Bronchial epithelial cell (primary cell): ENCODE data around the gene SMOC1. TPM values are rescaled to one million over a fixed set of nuclear protein-coding genes. Genes with fewer than 3 reads are reported as not detected.

Experiments
- DNase-seq: peaks from one replicate; pipeline ENCODE4 v3.0.0-alpha.2; 2010; ENCODE audit warnings: low read depth
- FAIRE-seq: peaks from 2 replicates; lab custom pipeline; 2011; peaks lifted over from hg19 to GRCh38; lab: Jason Lieb, UNC
- H3K27me3 ChIP-seq: 2 replicates; pipeline ENCODE4 v1.5.1; 2011; ENCODE audit warnings: low read length; ENCODE audit not compliant: control insufficient read depth, insufficient read depth
- H3K36me3 ChIP-seq: 2 replicates; pipeline ENCODE4 v1.5.1; 2011; ENCODE audit warnings: low read length; ENCODE audit not compliant: control insufficient read depth, insufficient read depth
- H3K4me3 ChIP-seq: 2 replicates; pipeline ENCODE4 v1.5.1; 2011; ENCODE audit warnings: mild to moderate bottlenecking, low read depth, low read length, control low read depth
- CTCF ChIP-seq: IDR thresholded peaks from 2 replicates; pipeline ENCODE4 v1.5.1; 2011; ENCODE audit warnings: mild to moderate bottlenecking, moderate library complexity, low read length, control low read depth, inconsistent platforms; ENCODE audit not compliant: insufficient read depth, severe bottlenecking
- total RNA-seq: library from RNA; depleted of rRNA; stranded (reverse); fragments of >200 nt; gene quantifications from 2 replicates; pipeline ENCODE4 v1.2.1, GENCODE V29; 2014

Gene SMOC1
- total RNA-seq, 1 donor from 2014 or later: 16.3 TPM

- Histone ChIP-seq H3K27me3 (no peaks in the 10 kb centered on the region), H3K4me3 (no peak overlapping the region), H3K36me3 (no peaks in the 10 kb centered on the region)
- DNase-seq (no peak), FAIRE-seq (peak; percentile 18)
- no peak for TF ChIP-seq CTCF
These were observed 150.3 kb downstream of the SMOC1 start for GRCh38 chr14:70029296-70030132.

GRCh38 chr14:70032016-70032415 lies 152.8 kb downstream of the SMOC1 start:
- Histone ChIP-seq H3K27me3 (no peaks in the 10 kb centered on the region), H3K36me3 (no peaks in the 10 kb centered on the region), H3K4me3 (no peak overlapping the region)
- TF ChIP-seq CTCF: no peak
- FAIRE-seq (no peak), DNase-seq (no peak)

- DNase-seq (peak; percentile 56), FAIRE-seq (no peak)
- no peak for TF ChIP-seq CTCF
- H3K4me3 ChIP-seq: no peak overlapping the region
- no peaks in the 10 kb centered on the region for H3K27me3 ChIP-seq
- H3K36me3 ChIP-seq: no peaks in the 10 kb centered on the region
These were observed 153.2 kb downstream of the SMOC1 start for GRCh38 chr14:70032447-70032846.

GRCh38 chr14:70033116-70033515 lies 153.9 kb downstream of the SMOC1 start:
- H3K36me3 ChIP-seq: no peaks in the 10 kb centered on the region
- no peaks in the 10 kb centered on the region for H3K27me3 ChIP-seq
- TF ChIP-seq CTCF: no peak
- H3K4me3 ChIP-seq: no peak overlapping the region
- FAIRE-seq: no peak
- no peak for DNase-seq

GRCh38 chr14:70033561-70033960 lies 154.3 kb downstream of the SMOC1 start:
- Histone ChIP-seq H3K4me3 (no peak overlapping the region), H3K36me3 (no peaks in the 10 kb centered on the region), H3K27me3 (no peaks in the 10 kb centered on the region)
- DNase-seq (no peak), FAIRE-seq (no peak)
- TF ChIP-seq CTCF: no peak
